GM19463 (cell line): ENCODE measurements around the gene OPRM1.
A peak's percentile ranks its signal among the peaks of the same experiment; 100 is the strongest.
"Not testable (repeated sequence)": the region's sequence is repeated elsewhere in the genome, so short reads cannot be mapped to it uniquely, and the experiment has no call there.

Experiments used
- ATAC-seq: cut with Tn5 transposase; IDR thresholded peaks from one replicate; pipeline ENCODE4 v1.9.1; 2021; ENCODE audit warnings: mild to moderate bottlenecking, moderate library complexity; ENCODE audit not compliant: unreplicated experiment

OPRM1 gene

GRCh38 chr6:154039231-154039842 lies at the start of gene OPRM1:
OPRM1 (plus strand) TSS chr6:154039240; CDS start chr6:154039545, 305 bp downstream.
- peak; percentile 57 for ATAC-seq

- no peak for ATAC-seq
Observed at GRCh38 chr6:153989989-153990388, 49.1 kb upstream of the OPRM1 start.

DNA sequence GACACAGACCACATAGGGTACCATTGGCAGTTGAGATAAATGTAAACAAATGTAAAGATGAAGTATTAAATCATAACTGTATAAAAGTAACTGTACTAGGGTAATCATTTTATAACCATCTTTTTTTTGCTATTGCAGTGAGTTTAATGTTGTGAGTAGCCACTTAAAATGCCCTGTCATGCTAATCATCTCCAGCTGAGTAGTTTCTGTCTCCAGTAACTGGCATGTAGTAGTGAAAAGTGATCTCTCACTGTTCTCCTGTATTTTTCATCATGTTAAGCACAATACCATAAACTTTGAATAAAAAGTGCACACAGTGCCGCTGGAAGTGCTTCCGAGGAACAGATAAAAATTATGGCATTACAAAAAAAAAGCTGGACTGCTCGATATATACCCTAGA lies 45.0 kb upstream of the OPRM1 start:
- ATAC-seq, result no peak

DNA sequence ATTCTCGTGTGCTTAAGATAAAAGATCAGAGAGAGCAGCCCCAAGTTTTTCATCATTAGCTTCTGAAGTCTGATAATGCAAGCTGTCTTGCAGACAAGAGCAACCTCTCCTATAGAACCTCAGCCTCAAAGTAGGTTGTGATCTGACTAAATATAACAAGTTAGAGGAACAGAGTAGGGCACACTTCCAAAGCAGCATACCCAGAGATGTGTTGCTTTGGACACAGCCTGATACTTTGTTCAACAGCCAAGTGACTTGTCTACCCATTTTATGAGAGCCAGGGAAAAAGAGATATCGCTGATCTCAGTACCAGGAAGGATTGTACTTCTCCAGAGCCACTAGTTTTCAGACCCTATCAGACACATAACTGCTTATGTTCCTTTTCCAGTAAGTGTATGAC lies 44.2 kb upstream of the OPRM1 start:
- no peak for ATAC-seq

DNA sequence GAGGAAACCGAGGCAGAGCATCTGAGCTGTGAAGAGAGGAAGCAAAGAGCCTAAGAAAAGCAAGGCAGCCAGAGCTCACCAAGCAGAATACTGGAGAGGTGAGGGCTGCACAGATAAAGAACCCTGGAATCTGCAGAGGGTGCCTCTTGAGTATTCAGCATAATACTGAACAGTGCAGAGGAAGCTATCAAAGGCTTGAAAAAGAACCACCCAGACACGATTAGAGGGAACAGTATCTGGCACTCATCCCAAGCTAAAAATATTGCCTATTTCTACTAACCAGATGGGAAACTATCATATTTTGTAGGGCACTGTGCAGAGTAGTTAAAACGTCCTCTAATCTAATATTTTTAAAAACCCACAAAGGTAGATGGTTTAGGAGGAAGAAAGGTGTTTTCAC lies 41.8 kb upstream of the OPRM1 start:
- ATAC-seq, result no peak

- no peak for ATAC-seq
Observed at GRCh38 chr6:154001494-154002285, 37.4 kb upstream of the OPRM1 start.

GRCh38 chr6:154002894-154003293 lies 36.1 kb upstream of the OPRM1 start:
- no peak for ATAC-seq

GRCh38 chr6:154010371-154010770 lies 28.7 kb upstream of the OPRM1 start:
- ATAC-seq, result no peak

DNA sequence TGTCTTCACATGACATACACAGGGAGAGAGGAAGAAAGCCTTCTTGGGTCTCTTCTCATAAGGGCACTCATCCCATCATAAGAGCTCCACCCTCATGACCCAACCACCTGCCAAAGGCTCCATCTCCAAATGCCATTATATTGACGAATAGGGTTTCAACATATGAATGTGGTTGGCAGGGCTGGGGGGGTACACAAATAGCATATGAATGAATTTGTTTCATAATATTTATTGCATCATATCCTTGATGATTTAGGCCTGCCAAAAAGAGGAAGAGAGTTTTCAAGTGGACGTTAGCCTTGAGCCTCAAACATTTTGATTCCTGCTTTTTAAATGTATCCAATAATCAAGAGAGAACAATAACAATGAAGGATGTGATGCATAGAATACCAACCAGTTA lies 26.2 kb upstream of the OPRM1 start:
- no peak for ATAC-seq

GRCh38 chr6:154017786-154018185 lies 21.3 kb upstream of the OPRM1 start:
- no peak for ATAC-seq

- ATAC-seq, result no peak
Observed at GRCh38 chr6:154030646-154031045, 8.4 kb upstream of the OPRM1 start.

GRCh38 chr6:154041001-154041400 lies 2.0 kb downstream of the OPRM1 start:
- ATAC-seq, result no peak

DNA sequence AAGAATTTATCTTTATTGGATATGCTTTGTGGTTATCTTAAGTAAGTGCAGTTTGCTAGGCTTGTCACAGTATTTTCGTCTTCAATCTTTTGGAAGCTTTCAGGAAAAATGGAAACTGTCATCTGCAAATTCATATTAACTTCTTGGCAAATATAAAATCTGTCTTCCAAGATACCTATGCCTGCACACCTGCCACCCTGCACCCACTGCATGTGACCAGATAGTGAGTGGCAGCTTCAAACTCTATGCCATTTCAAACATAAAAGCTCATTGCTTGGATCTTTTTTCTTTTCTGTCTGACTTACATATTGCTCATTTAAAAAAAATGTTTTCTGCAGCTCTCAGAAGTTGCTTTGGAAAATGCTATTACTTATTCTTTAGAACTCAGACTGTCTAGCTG lies 14.1 kb downstream of the OPRM1 start:
- no peak for ATAC-seq

DNA sequence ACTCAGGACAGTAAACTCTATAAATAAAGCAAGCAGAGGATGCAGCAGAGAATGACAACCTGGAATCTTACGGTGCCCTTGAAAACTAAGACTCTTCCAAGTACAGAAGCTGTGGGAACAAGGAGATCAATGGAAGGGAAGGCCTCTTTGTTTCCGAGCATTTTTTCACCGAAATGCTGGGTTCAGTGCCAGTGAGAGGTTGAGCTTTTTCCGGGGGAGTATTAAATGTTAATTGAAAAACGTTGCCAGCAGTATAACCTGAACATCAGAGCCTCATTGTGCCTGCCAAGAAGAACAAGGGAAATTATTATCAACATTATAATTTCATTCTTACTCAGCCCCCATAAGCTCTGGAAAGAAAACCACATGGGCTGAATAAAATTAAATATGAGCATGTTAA lies 17.5 kb downstream of the OPRM1 start:
- ATAC-seq, result no peak

GRCh38 chr6:154057098-154057497 lies 18.1 kb downstream of the OPRM1 start:
- no peak for ATAC-seq

DNA sequence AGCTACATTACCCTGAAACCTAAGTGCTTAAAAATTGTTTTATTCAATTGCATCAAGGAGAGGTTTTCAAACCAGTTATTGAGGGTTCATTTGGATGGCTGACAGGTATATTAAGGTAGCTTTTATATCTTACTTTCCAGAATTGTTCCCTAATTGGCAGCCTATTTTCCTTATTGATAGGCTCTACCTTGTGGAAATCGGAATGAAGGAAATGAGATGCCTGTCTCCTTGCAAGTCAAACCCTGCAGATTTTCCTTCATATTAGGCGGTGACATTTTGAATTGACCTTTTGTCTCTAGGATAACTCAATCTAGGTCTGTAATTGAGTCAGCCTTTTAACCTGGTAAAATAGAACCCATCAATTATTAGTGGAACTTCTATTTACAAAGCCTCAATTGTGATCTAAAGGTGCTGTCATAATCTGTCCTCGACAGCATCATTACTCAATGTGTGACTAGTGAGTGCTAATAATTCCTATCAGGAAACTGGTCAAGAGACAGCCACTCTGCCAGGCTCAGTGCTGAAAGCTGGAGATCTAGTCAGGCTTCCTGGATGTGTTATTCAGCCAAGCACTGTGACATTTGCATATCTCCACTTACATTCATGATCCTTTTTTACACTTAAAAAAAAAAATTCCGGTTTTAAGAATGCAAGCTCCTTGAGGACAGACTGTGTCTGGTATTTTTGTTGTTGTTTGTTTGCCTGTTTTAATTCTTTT lies 20.1 kb downstream of the OPRM1 start:
- ATAC-seq, result no peak

DNA sequence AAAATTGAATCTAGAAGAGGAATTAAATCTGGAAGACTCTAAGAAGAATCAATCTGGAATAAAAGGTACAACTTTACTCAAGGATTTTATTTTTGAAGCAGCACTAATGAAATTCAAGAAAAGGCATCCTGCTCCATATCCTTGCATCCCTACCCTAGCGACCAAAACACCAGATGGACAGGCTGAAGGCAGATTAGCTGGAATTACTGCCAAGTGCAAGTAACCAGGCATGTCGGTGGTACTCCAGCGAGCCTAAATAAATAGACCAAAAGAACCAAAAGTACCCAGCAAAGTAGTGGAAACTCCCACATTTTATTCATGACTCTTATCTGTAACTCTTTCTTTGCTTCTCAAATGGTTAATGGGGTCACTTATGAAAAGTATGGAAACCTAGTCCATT lies 21.0 kb downstream of the OPRM1 start:
- ATAC-seq, result no peak

GRCh38 chr6:154070041-154070440 lies 31.0 kb downstream of the OPRM1 start:
- no peak for ATAC-seq

- ATAC-seq, result peak; percentile 75
Observed at GRCh38 chr6:154070657-154071056, 31.6 kb downstream of the OPRM1 start.

- peak; percentile 3 for ATAC-seq
Observed at GRCh38 chr6:154071236-154071635, 32.2 kb downstream of the OPRM1 start.

DNA sequence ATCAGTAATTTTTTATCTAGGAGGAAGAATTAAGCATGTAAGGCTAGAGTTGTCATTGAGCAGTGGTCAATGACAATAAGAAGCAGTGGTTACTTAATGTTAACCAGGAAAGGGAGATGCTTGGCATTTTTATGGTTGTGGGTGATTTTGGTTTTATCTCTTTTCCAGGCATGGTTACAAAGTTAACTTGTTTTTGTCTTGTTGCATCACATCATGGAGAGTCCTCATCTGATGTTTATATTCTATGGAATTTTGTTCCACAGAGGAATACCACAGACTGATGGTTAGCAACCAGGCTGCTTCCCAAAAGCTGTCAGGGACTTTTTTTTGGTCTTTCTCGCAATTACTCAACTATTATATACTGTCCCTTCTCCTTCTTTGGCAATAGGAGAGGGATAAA lies 32.7 kb downstream of the OPRM1 start:
- no peak for ATAC-seq

- ATAC-seq, result not testable (repeated sequence)
Observed at GRCh38 chr6:154078596-154078995, 39.6 kb downstream of the OPRM1 start.
